Measurements from ENCODE around the gene AMOT.

GRCh38 chrX:112889400-112889799 lies 48.8 kb upstream of the AMOT start:
- no peak for TF ChIP-seq POLR2A (IDR thresholded peaks at IDR 0.05)
- TF ChIP-seq CTCF (IDR thresholded peaks at IDR 0.05), result no peak
